OCI-LY1 (cell line): ENCODE measurements around the gene RBM10.

Experiments used
- H2AFZ ChIP-seq: fragments of 200-600 bp; sonication (generic), shearing (Covaris generic); 2 replicates; pipeline ENCODE4 v1.6.0; 2014; ENCODE audit warnings: antibody characterized with exemption, mild to moderate bottlenecking, low read length
- H3F3A ChIP-seq: fragments of 200-600 bp; sonication (generic), shearing (Covaris generic); 2 replicates; pipeline ENCODE4 v1.6.0; 2014; ENCODE audit warnings: mild to moderate bottlenecking, antibody characterized with exemption, low read length, moderate library complexity; ENCODE audit not compliant: insufficient read depth
- H3K27ac ChIP-seq: fragments of 200-600 bp; sonication (generic); 2 replicates; pipeline ENCODE4 v1.5.1; 2014; ENCODE audit warnings: low read length, mixed run types, mild to moderate bottlenecking, low read depth; ENCODE audit not compliant: poor library complexity, severe bottlenecking
- H3K27me3 ChIP-seq: fragments of 200-600 bp; sonication (generic); 2 replicates; pipeline ENCODE4 v1.6.0; 2014; ENCODE audit warnings: antibody characterized with exemption, mild to moderate bottlenecking, low read length, moderate library complexity; ENCODE audit not compliant: insufficient read depth
- H3K36me3 ChIP-seq: fragments of 200-600 bp; sonication (generic); 2 replicates; pipeline ENCODE4 v1.6.1; 2014; ENCODE audit warnings: mild to moderate bottlenecking, antibody characterized with exemption, low read length, moderate library complexity, mixed read lengths; ENCODE audit not compliant: insufficient read depth
- H3K4me1 ChIP-seq: fragments of 200-600 bp; sonication (generic); 2 replicates; pipeline ENCODE4 v1.5.1; 2014; ENCODE audit warnings: mild to moderate bottlenecking, low read length, moderate library complexity; ENCODE audit not compliant: insufficient read depth, severe bottlenecking
- H3K4me2 ChIP-seq: fragments of 200-600 bp; sonication (generic), shearing (Covaris generic); 2 replicates; pipeline ENCODE4 v1.6.1; 2014; ENCODE audit warnings: low read length
- H3K4me3 ChIP-seq: fragments of 200-600 bp; sonication (generic); 2 replicates; pipeline ENCODE4 v1.5.1; 2014; ENCODE audit warnings: low read length, low read depth, mild to moderate bottlenecking, mixed read lengths; ENCODE audit not compliant: poor library complexity, severe bottlenecking
- H3K79me2 ChIP-seq: fragments of 200-600 bp; shearing (Covaris generic); 2 replicates; pipeline ENCODE4 v1.6.1; 2016; ENCODE audit warnings: mixed run types, low read length, mixed read lengths; ENCODE audit not compliant: insufficient read depth
- H3K9ac ChIP-seq: fragments of 200-600 bp; sonication (generic), shearing (Covaris generic); 2 replicates; pipeline ENCODE4 v1.6.1; 2014; ENCODE audit warnings: mild to moderate bottlenecking, low read length, mixed read lengths
- H3K9me2 ChIP-seq: fragments of 200-600 bp; sonication (generic), shearing (Covaris generic); 2 replicates; pipeline ENCODE4 v1.6.1; 2014; ENCODE audit warnings: low read depth, mild to moderate bottlenecking, low read length, mixed read lengths
- H3K9me3 ChIP-seq: fragments of 200-600 bp; shearing (Covaris generic); 2 replicates; pipeline ENCODE4 v1.6.1; 2014; ENCODE audit warnings: low read length, mixed read lengths
- H4K20me1 ChIP-seq: fragments of 200-600 bp; sonication (generic), shearing (Covaris generic); 2 replicates; pipeline ENCODE4 v1.6.0; 2016; ENCODE audit warnings: mild to moderate bottlenecking, low read length; ENCODE audit not compliant: insufficient read depth
- CTCF ChIP-seq: fragments of 200-600 bp; sonication (generic), shearing (Covaris generic); IDR thresholded peaks from 2 replicates; pipeline ENCODE4 v1.5.1; 2017; ENCODE audit warnings: mild to moderate bottlenecking, antibody characterized with exemption, low read length, moderate library complexity, mixed read lengths
- EZH2 ChIP-seq: fragments of 200-600 bp; sonication (generic), shearing (Covaris generic); IDR thresholded peaks from 2 replicates; pipeline ENCODE4 v1.8.0; 2017; ENCODE audit warnings: borderline replicate concordance, mixed run types, mild to moderate bottlenecking, antibody characterized with exemption, low read length, moderate library complexity, mixed read lengths

RBM10 gene

GRCh38 chrX:47210661-47211425, 65.8 kb downstream of the RBM10 start:
- Histone ChIP-seq H3F3A (no peaks in the 10 kb centered on the region), H3K4me3 (no peak overlapping the region), H3K4me2 (no peak overlapping the region), H3K79me2 (no peaks in the 10 kb centered on the region), H3K9me2 (no peaks in the 10 kb centered on the region), H2AFZ (no peak overlapping the region), H4K20me1 (no peaks in the 10 kb centered on the region), H3K27ac (no peak overlapping the region), H3K36me3 (peaks cover 96% of the 10 kb centered on the region), H3K9me3 (no peaks in the 10 kb centered on the region), H3K27me3 (no peaks in the 10 kb centered on the region), H3K4me1 (no peaks in the 10 kb centered on the region), H3K9ac (no peak overlapping the region)
- TF ChIP-seq CTCF, result no peak
- no peak for TF ChIP-seq EZH2

- Histone ChIP-seq H4K20me1 (no peaks in the 10 kb centered on the region), H3K4me3 (no peak overlapping the region), H3K9me3 (no peaks in the 10 kb centered on the region), H3K4me1 (peaks cover 12% of the 10 kb centered on the region), H3F3A (peaks cover 3% of the 10 kb centered on the region; the same call in 1 of the 2 replicates), H3K79me2 (no peaks in the 10 kb centered on the region), H3K36me3 (peaks cover 86% of the 10 kb centered on the region), H3K9ac (no peak overlapping the region), H3K4me2 (no peak overlapping the region), H2AFZ (no peak overlapping the region), H3K27ac (no peak overlapping the region), H3K27me3 (no peaks in the 10 kb centered on the region), H3K9me2 (no peaks in the 10 kb centered on the region)
- TF ChIP-seq CTCF, result no peak
- no peak for TF ChIP-seq EZH2
These were observed 67.6 kb downstream of the RBM10 start for GRCh38 chrX:47212381-47213293.

GRCh38 chrX:47214435-47215077, 69.5 kb downstream of the RBM10 start:
- H3K4me1 ChIP-seq, result peaks cover 14% of the 10 kb centered on the region
- H4K20me1 ChIP-seq, result no peaks in the 10 kb centered on the region
- H3K4me3 ChIP-seq, result no peak overlapping the region
- peaks cover 9% of the 10 kb centered on the region for H3K79me2 ChIP-seq
- no peak overlapping the region for H2AFZ ChIP-seq
- H3K36me3 ChIP-seq, result peaks cover 69% of the 10 kb centered on the region
- no peak overlapping the region for H3K27ac ChIP-seq
- H3K9me3 ChIP-seq, result no peaks in the 10 kb centered on the region
- H3K4me2 ChIP-seq, result no peak overlapping the region
- no peaks in the 10 kb centered on the region for H3K9me2 ChIP-seq
- no peak for TF ChIP-seq CTCF
- no peak for TF ChIP-seq EZH2
- H3F3A ChIP-seq, result peaks cover 3% of the 10 kb centered on the region; the same call in 1 of the 2 replicates
- no peaks in the 10 kb centered on the region for H3K27me3 ChIP-seq
- H3K9ac ChIP-seq, result no peak overlapping the region
